H1 (cell line): Measurements from ENCODE around the gene CNTN6. TPM values are rescaled to one million over a fixed set of nuclear protein-coding genes. Genes with fewer than 3 reads are reported as not detected.

Experiments used
- CTCF ChIA-PET: fragments of 300-600 bp; sonication (Branson Sonifier 250); formaldehyde crosslinking; loops from one replicate; lab custom pipeline; 2021; ENCODE audit not compliant: partially characterized antibody; lab: Charles Lee
- POLR2A ChIA-PET: fragments of 300-600 bp; sonication (Branson Sonifier 250); formaldehyde crosslinking; loops from one replicate; lab custom pipeline; 2021; ENCODE audit warnings: inconsistent platforms; ENCODE audit not compliant: partially characterized antibody; lab: Charles Lee
- DNase-seq, 2 experiments: peaks; one replicate each; pipeline versions ENCODE4 v3.0.0 to v3.0.0-alpha.2; 2010 to 2022; ENCODE audit warnings: low spot score in 2 of 2, low read depth in 1 of 2, mixed read lengths in 1 of 2
- FAIRE-seq: peaks from 2 replicates; lab custom pipeline; 2011; peaks lifted over from hg19 to GRCh38; lab: Jason Lieb, UNC
- H2AFZ ChIP-seq: 2 replicates; pipeline ENCODE4 v1.8.1; 2012; ENCODE audit warnings: low read length, inconsistent platforms
- H2AK5ac ChIP-seq: 2 replicates; pipeline ENCODE4 v1.6.1; 2013; ENCODE audit warnings: low read depth, low read length
- H2BK120ac ChIP-seq: replicated peaks from 2 replicates; pipeline ENCODE3; 2013; ENCODE audit warnings: low read depth, low read length, inconsistent platforms
- H2BK12ac ChIP-seq: 2 replicates; pipeline ENCODE4 v1.6.1; 2013; ENCODE audit warnings: low read depth, low read length
- H2BK15ac ChIP-seq: 2 replicates; pipeline ENCODE4 v1.6.1; 2013; ENCODE audit warnings: low read length
- H2BK20ac ChIP-seq: 2 replicates; pipeline ENCODE4 v1.6.1; 2013; ENCODE audit warnings: low read length
- H2BK5ac ChIP-seq: 2 replicates; pipeline ENCODE4 v1.6.1; 2013; ENCODE audit warnings: low read depth, low read length
- H3K14ac ChIP-seq: 2 replicates; pipeline ENCODE4 v1.6.1; 2013; ENCODE audit warnings: inconsistent platforms; ENCODE audit not compliant: insufficient read length
- H3K18ac ChIP-seq: 2 replicates; pipeline ENCODE4 v1.6.1; 2013; ENCODE audit warnings: low read length; ENCODE audit errors: extremely low read depth
- H3K23ac ChIP-seq: 2 replicates; pipeline ENCODE4 v1.6.1; 2013; ENCODE audit warnings: inconsistent platforms; ENCODE audit not compliant: insufficient read length
- H3K23me2 ChIP-seq: 2 replicates; pipeline ENCODE4 v1.6.1; 2013; ENCODE audit warnings: low read depth, low read length
- H3K27ac ChIP-seq: 2 replicates; pipeline ENCODE4 v1.6.1; 2011; ENCODE audit warnings: low read depth, low read length, inconsistent platforms
- H3K27me3 ChIP-seq, 4 experiments: replicated peaks in 1 of 4; 1 replicate in 1 of 4; 2 replicates in 3 of 4; pipeline versions ENCODE4 v1.6.1 to v1.8.1; 2011 to 2013; ENCODE audit warnings: low read length in 3 of 4, mild to moderate bottlenecking in 3 of 4, inconsistent platforms in 2 of 4, mixed read lengths in 2 of 4, moderate library complexity in 1 of 4; ENCODE audit not compliant: control insufficient read depth in 3 of 4, insufficient read depth in 3 of 4; ENCODE audit errors: extremely low read depth in 1 of 4
- H3K36me3 ChIP-seq, 4 experiments: 2 replicates each; pipeline versions ENCODE4 v1.6.1 to v1.8.1; 2011 to 2013; ENCODE audit warnings: mild to moderate bottlenecking in 4 of 4, low read length in 3 of 4, moderate library complexity in 2 of 4, control low read depth in 1 of 4, inconsistent platforms in 1 of 4; ENCODE audit not compliant: insufficient read depth in 4 of 4, control insufficient read depth in 2 of 4
- H3K4ac ChIP-seq: replicated peaks from 2 replicates; pipeline ENCODE3; 2013; ENCODE audit warnings: low read length, low read depth, mixed read lengths, inconsistent platforms; ENCODE audit not compliant: insufficient read length
- H3K4me1 ChIP-seq, 4 experiments: replicated peaks in 1 of 4; 1 replicate in 1 of 4; 2 replicates in 3 of 4; pipeline versions ENCODE4 v1.6.1 to v1.8.1; 2011 to 2013; ENCODE audit warnings: low read length in 3 of 4, inconsistent platforms in 2 of 4, mixed read lengths in 1 of 4; ENCODE audit not compliant: insufficient read depth in 4 of 4, control insufficient read depth in 3 of 4
- H3K4me2 ChIP-seq, 2 experiments: 2 replicates each; pipeline versions ENCODE4 v1.6.1 to v1.8.1; 2011 to 2013; ENCODE audit warnings: low read depth in 2 of 2, low read length in 2 of 2, control low read depth in 1 of 2, inconsistent platforms in 1 of 2, mild to moderate bottlenecking in 1 of 2; ENCODE audit not compliant: insufficient read depth in 1 of 2
- H3K4me3 ChIP-seq, 4 experiments: fragments of 200-600, 300-600 bp in 1 of 4; sonication (generic), shearing (Covaris generic), sonication (Bioruptor Twin) in 1 of 4; 2 replicates each; pipeline versions ENCODE4 v1.5.1 to v1.8.1; 2011 to 2016; ENCODE audit warnings: low read length in 4 of 4, low read depth in 3 of 4, control low read depth in 2 of 4, inconsistent platforms in 2 of 4, mild to moderate bottlenecking in 2 of 4, mixed read lengths in 1 of 4, moderate library complexity in 1 of 4; ENCODE audit not compliant: insufficient read depth in 2 of 4; ENCODE audit errors: extremely low read depth in 1 of 4
- H3K56ac ChIP-seq: replicated peaks from 2 replicates; pipeline ENCODE3; 2013; ENCODE audit warnings: low read depth, mild to moderate bottlenecking, mixed read lengths, low read length, inconsistent platforms; ENCODE audit not compliant: insufficient read length
- H3K79me1 ChIP-seq: 2 replicates; pipeline ENCODE4 v1.6.1; 2013; ENCODE audit warnings: low read depth, low read length, control low read depth
- H3K79me2 ChIP-seq, 2 experiments: 2 replicates each; pipeline versions ENCODE4 v1.6.1 to v1.8.1; 2012 to 2013; ENCODE audit warnings: low read length in 2 of 2, mild to moderate bottlenecking in 2 of 2, inconsistent platforms in 1 of 2; ENCODE audit not compliant: insufficient read depth in 2 of 2, control insufficient read depth in 1 of 2
- H3K9ac ChIP-seq, 4 experiments: replicated peaks in 1 of 4; 1 replicate in 1 of 4; 2 replicates in 3 of 4; pipeline versions ENCODE4 v1.6.1 to v1.8.1; 2011 to 2013; ENCODE audit warnings: low read depth in 3 of 4, low read length in 3 of 4, control low read depth in 2 of 4, mild to moderate bottlenecking in 2 of 4, moderate library complexity in 2 of 4, inconsistent platforms in 1 of 4; ENCODE audit errors: extremely low read depth in 1 of 4
- H3K9me3 ChIP-seq, 2 experiments: 2 replicates each; pipeline versions ENCODE4 v1.6.1 to v1.8.1; 2012 to 2013; ENCODE audit warnings: mild to moderate bottlenecking in 2 of 2, moderate library complexity in 2 of 2, control low read depth in 1 of 2, inconsistent platforms in 1 of 2, low read depth in 1 of 2, low read length in 1 of 2, mixed read lengths in 1 of 2; ENCODE audit not compliant: insufficient read depth in 2 of 2
- H4K20me1 ChIP-seq, 2 experiments: replicated peaks in 1 of 2; 2 replicates each; pipeline versions ENCODE3 to v1.8.1; 2011 to 2013; ENCODE audit warnings: inconsistent platforms in 2 of 2, low read length in 2 of 2, mild to moderate bottlenecking in 1 of 2; ENCODE audit not compliant: insufficient read depth in 2 of 2, control insufficient read depth in 1 of 2
- H4K5ac ChIP-seq: 2 replicates; pipeline ENCODE4 v1.6.1; 2013; ENCODE audit warnings: low read length, low read depth, mixed read lengths, inconsistent platforms; ENCODE audit not compliant: insufficient read length
- H4K8ac ChIP-seq: 2 replicates; pipeline ENCODE4 v1.8.0; 2013; ENCODE audit warnings: mild to moderate bottlenecking, moderate library complexity, low read length, inconsistent platforms; ENCODE audit not compliant: insufficient read depth; ENCODE audit errors: extremely low read depth
- H4K91ac ChIP-seq: replicated peaks from 2 replicates; pipeline ENCODE3; 2013; ENCODE audit warnings: low read length, mixed read lengths, inconsistent platforms; ENCODE audit not compliant: insufficient read length
- CREB1 ChIP-seq: IDR thresholded peaks from 2 replicates; pipeline ENCODE4 v1.6.1; 2012; ENCODE audit warnings: inconsistent platforms
- CTCF ChIP-seq, 3 experiments: IDR thresholded peaks; 1 replicate in 2 of 3; 2 replicates in 1 of 3; pipeline versions ENCODE4 v1.5.1 to v1.6.1; 2011; ENCODE audit warnings: low read length in 3 of 3, mild to moderate bottlenecking in 3 of 3, inconsistent platforms in 2 of 3, low read depth in 1 of 3, moderate library complexity in 1 of 3; ENCODE audit not compliant: insufficient read depth in 1 of 3; ENCODE audit errors: control extremely low read depth in 1 of 3
- POLR2A ChIP-seq, 2 experiments: IDR thresholded peaks; 1 replicate in 1 of 2; 2 replicates in 1 of 2; pipeline ENCODE4 v1.6.1; 2011; ENCODE audit warnings: low read depth in 2 of 2, low read length in 2 of 2, mild to moderate bottlenecking in 2 of 2; ENCODE audit errors: control extremely low read depth in 1 of 2
- POLR2AphosphoS5 ChIP-seq: IDR thresholded peaks from 2 replicates; pipeline ENCODE4 v1.6.1; 2011; ENCODE audit warnings: low read depth, low read length
- RAD21 ChIP-seq, 2 experiments: IDR thresholded peaks in 1 of 2; conservative IDR thresholded peaks in 1 of 2; 2 replicates each; pipeline ENCODE4 v1.6.1; 2011; ENCODE audit warnings: low read depth in 2 of 2, low read length in 2 of 2, improper control_type of control experiment in 1 of 2, inconsistent platforms in 1 of 2, mild to moderate bottlenecking in 1 of 2, moderate library complexity in 1 of 2
- WGBS, 2 experiments: shearing (Covaris generic) in 1 of 2; methylation state at CpG; one replicate each; pipeline versions ENCODE4 v1.1.6 to v1.1.7; 2013 to 2015; ENCODE audit warnings: low lambda C conversion rate in 2 of 2, mixed read lengths in 2 of 2, inconsistent platforms in 1 of 2, low coverage in 1 of 2, missing lambda C conversion rate in 1 of 2; ENCODE audit not compliant: insufficient replicate concordance in 2 of 2, insufficient coverage in 1 of 2, insufficient read length in 1 of 2; ENCODE audit errors: extremely low coverage in 1 of 2, missing lambda C conversion rate in 1 of 2; 5-methylcytosine and 5-hydroxymethylcytosine counted together
- polyA plus RNA-seq, 7 experiments: library from polyadenylated mRNA; depleted of rRNA in 3 of 7; stranded (reverse) in 5 of 7; unstranded in 2 of 7; fragments of >200 nt in 5 of 7; fragments of 200-250 nt in 2 of 7; gene quantifications; 1 replicate in 5 of 7; 2 replicates in 1 of 7; 4 replicates in 1 of 7; pipeline versions ENCODE4 v1.2.1 to v1.2.3, GENCODE V29; 2011 to 2013; ENCODE audit warnings: missing spikeins in 2 of 7, mixed read lengths in 2 of 7
- total RNA-seq: library from RNA; stranded (reverse); fragmentation: NEBNext Ultra II Directional; extraction: Animal tissue kit (Norgen Biotek cat#: 25700); gene quantifications from 2 replicates; pipeline ENCODE4 v1.2.1, GENCODE V29; 2021

CNTN6 gene
- total and polyA plus RNA-seq, 2 of the 8 experiments (the other 6 are each of a cell fraction or from before 2014, with no cell fraction given): not detected

GRCh38 chr3:1082108-1082507 lies 10.7 kb upstream of the CNTN6 start:
- Histone ChIP-seq H4K91ac (no peak overlapping the region), H2BK12ac (no peak overlapping the region), H3K4me2 (no peak overlapping the region), H4K8ac (no peak overlapping the region), H3K4ac (no peak overlapping the region), H3K18ac (no peak overlapping the region), H3K23me2 (no peaks in the 10 kb centered on the region), H3K23ac (no peak overlapping the region), H3K4me3 (no peak overlapping the region), H2BK20ac (no peak overlapping the region), H3K9me3 (no peaks in the 10 kb centered on the region), H2BK120ac (no peak overlapping the region), H3K4me1 (no peaks in the 10 kb centered on the region), H3K36me3 (no peaks in the 10 kb centered on the region), H4K20me1 (no peaks in the 10 kb centered on the region), H3K79me1 (no peaks in the 10 kb centered on the region), H2AFZ (no peak overlapping the region; the same call in 1 of the 2 replicates), H2BK15ac (no peak overlapping the region), H3K14ac (no peak overlapping the region), H3K79me2 (no peaks in the 10 kb centered on the region), H3K9ac (no peak overlapping the region), H3K56ac (no peak overlapping the region), H2AK5ac (no peak overlapping the region), H4K5ac (no peak overlapping the region), H3K27me3 (no peaks in the 10 kb centered on the region), H3K27ac (no peak overlapping the region), H2BK5ac (no peak overlapping the region)
- TF ChIP-seq POLR2A (IDR thresholded peaks at IDR 0.05; ENCODE audit: control extremely low read depth in 1 of 2, low read depth in 2 of 2, low read length in 2 of 2) (no peak), POLR2AphosphoS5 (no peak), RAD21 (IDR thresholded peaks at IDR 0.05 in 1 of 2, conservative IDR thresholded peaks at IDR 0.05 in 1 of 2; ENCODE audit: low read depth in 2 of 2, low read length in 2 of 2) (peak; percentile 93 to 96), CTCF (IDR thresholded peaks at IDR 0.05; ENCODE audit: control extremely low read depth in 1 of 3, insufficient read depth in 1 of 3, low read depth in 1 of 3, low read length in 3 of 3) (peak; percentile 47 to 95 (median 92)), CREB1 (peak; percentile 52)
- peak; percentile 98 for FAIRE-seq
- WGBS, 2 experiments: 38% methylated on average over 2 of the region's 2 CpGs; no CpG with 5 or more reads in 1 of the 2 experiments
- DNase-seq: peak in 1 of 2 experiments; percentile 53
- ChIA-PET POLR2A (no interaction called here), CTCF (interaction anchor here (0.7 to 1.2 kb wide), 6 partner anchors 11 to 210 kb away, joined by 3 to 6 read pairs (median 3); partner anchors contain the start of gene CNTN6)
